HG02885 (cell line): ENCODE measurements around the gene SLC22A9.

Experiments used
- ATAC-seq: cut with Tn5 transposase; IDR thresholded peaks from one replicate; pipeline ENCODE4 v1.9.1; 2021; ENCODE audit warnings: mild to moderate bottlenecking; ENCODE audit not compliant: unreplicated experiment, poor library complexity

SLC22A9 gene

DNA sequence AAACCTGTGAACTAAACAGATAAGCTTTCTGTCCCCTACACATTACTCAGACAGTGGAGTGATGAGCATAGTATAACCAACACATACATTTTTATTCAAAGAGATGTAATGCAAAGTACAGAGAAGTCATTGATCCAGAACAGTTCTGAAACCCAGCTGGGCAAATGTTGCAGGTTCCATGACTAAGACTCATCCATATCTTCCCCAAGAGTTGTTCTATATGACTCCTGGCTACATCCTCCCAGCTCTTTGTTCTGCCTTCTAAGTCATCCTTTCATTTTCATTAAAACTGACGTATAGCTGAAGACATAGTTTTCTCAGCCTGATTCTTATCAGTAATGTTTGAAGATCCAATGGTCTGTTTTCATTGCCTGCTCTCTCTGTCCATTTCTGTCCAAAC lies 74.1 kb downstream of the SLC22A9 start:
- ATAC-seq: no peak

DNA sequence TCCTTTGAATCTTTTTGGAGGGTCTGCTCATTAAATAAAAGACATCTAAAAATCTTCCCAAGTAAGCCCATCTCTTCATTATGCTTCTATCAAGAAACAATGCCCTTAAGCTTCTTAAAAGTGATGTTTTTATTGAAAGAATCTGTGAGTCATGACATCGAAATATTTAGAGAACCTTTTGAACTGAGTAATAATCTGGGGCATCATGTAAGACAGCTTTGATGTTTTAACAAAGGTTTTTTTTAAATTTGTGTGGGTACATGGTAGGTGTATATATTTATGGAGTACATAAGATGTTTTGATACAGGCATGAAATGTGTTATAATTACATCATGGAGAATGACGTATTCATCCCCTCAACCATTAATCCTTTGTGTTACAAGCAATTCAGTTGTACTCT lies 74.6 kb downstream of the SLC22A9 start:
- no peak for ATAC-seq

DNA sequence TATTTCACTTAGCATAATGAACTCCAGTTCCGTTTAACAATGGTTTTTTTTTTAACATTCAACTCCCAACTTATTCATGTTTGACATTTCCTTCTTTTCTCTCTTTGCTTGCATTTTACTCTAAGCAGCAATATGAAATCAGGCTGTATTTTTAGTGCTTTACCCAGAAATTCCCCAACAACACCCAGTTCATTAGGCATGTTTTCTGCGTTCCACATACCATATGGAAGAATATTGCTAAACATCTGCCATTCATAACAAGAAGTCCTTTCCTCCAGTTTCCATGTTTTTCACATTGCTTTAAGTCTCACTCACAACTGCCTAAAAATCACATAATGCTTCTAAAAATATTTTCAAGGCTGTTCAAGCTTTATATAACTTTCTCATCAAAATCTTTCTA lies 75.5 kb downstream of the SLC22A9 start:
- no peak for ATAC-seq

DNA sequence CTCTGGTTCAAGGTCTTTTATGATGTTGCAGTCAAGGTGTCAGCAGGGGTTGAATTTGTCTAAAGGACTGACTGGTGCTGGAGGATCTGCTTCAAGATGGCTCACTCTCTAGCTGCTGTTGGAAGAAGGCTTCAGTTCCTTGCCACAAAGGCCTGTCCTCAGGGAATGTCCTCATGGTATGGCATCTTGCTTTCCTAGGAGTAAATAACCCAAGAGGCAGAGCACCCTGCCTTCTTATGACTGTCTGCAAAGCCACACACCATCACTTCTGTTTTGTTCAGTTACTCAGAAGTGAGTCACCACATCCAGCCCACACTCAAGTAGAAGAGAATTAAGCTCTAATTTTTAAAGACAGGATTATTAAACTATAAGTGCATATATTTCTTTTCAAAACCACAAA lies 76.1 kb downstream of the SLC22A9 start:
- no peak for ATAC-seq

DNA sequence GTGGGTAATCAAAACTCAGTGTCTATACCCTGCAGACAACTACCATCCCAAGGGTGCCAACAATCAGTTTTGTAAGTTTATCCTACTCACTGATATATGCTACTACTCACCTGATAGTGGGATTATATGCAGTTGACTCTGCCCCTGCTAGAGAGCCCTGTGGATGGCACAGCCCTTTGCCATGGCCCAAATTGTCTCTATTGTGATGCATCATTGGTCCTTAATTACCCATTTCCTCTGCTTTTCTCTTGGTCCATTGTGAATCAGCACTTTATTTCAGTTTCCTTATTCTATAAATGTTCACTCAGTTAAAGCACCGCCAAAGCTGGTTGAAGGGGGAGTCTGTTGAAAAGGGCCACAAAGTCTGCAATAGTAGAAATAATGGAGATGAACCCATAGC lies 79.1 kb downstream of the SLC22A9 start:
- ATAC-seq: no peak

DNA sequence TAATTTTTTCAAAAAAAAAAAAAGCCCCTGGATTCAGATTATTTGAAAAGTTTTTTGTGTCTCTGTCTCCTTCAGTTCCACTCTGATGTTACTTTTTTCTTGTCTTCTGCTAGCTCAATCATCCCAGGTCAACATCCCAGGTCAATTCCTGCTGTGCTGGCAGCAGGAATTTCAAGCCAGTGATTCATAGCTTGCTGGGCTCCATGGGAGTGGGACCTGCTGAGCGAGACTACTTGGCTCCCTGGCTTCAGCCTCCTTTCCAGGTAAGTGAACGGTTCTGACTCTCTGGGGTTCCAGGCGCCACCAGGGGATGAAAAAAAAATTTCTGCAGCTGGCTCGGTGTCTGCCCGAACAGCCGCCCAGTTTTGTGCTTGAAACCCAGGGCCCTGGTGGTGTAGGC lies 90.0 kb downstream of the SLC22A9 start:
- ATAC-seq: no peak
